Thyroid gland (tissue), 4 donors: ENCODE data around the gene DCXR. TPM values are rescaled to one million over a fixed set of nuclear protein-coding genes. Genes with fewer than 3 reads are reported as not detected.

Source experiments
- DNase-seq, 2 donors: peaks; one replicate each; pipeline ENCODE4 v3.0.0-alpha.2; 2019
- H3K27ac ChIP-seq, 3 donors: fragments of 200-600 bp; sonication (generic); 1 replicate in 2 of 3; 2 replicates in 1 of 3; pipeline ENCODE4 v1.5.1; 2016 to 2019; ENCODE audit warnings: mild to moderate bottlenecking in 1 of 3, moderate library complexity in 1 of 3
- H3K27me3 ChIP-seq: fragments of 200-600 bp; sonication (generic); one replicate; pipeline ENCODE4 v1.5.1; 2019
- H3K36me3 ChIP-seq, 2 donors: fragments of 200-600 bp; sonication (generic); one replicate each; pipeline ENCODE4 v1.5.1; 2016 to 2019
- H3K4me1 ChIP-seq, 2 donors: fragments of 200-600 bp; sonication (generic); one replicate each; pipeline ENCODE4 v1.5.1; 2017 to 2019
- H3K4me3 ChIP-seq, 3 donors: fragments of 200-600 bp; sonication (generic); replicated peaks in 1 of 3; 1 replicate in 2 of 3; 2 replicates in 1 of 3; pipeline ENCODE4 v1.5.1; 2016; ENCODE audit warnings: mild to moderate bottlenecking in 1 of 3
- H3K9me3 ChIP-seq: fragments of 200-600 bp; sonication (generic); one replicate; pipeline ENCODE4 v1.5.1; 2017
- CTCF ChIP-seq, 6 experiments: fragments of 200-600 bp in 3 of 6; fragments of 450-650 bp in 3 of 6; sonication (generic) in 3 of 6; IDR thresholded peaks; one replicate each; pipeline ENCODE4 v1.5.1; 2016 to 2019; ENCODE audit warnings: antibody characterized with exemption in 6 of 6, mild to moderate bottlenecking in 2 of 6, inconsistent platforms in 1 of 6, moderate library complexity in 1 of 6
- POLR2A ChIP-seq, 2 donors: fragments of 450-650 bp; IDR thresholded peaks; one replicate each; pipeline ENCODE4 v1.6.1; 2017; ENCODE audit warnings: antibody characterized with exemption in 2 of 2, mild to moderate bottlenecking in 2 of 2, moderate library complexity in 1 of 2
- WGBS, 2 donors: methylation state at CpG; one replicate each; pipeline ENCODE4 v1.1.5; 2017; 5-methylcytosine and 5-hydroxymethylcytosine counted together
- intact Hi-C: fragments of 100-400 bp; cut with DNase I; formaldehyde crosslinking; loops from one replicate; pipeline ENCODE4 v1.15.1; 2023
- total RNA-seq, 4 donors: library from RNA; depleted of rRNA; stranded (reverse); fragments of >200 nt; gene quantifications; one replicate each; pipeline ENCODE4 v1.2.3, GENCODE V29; 2016

DCXR gene
- total RNA-seq, 4 donors from 2014 or later: 88.6 to 161 (median 114) TPM

- DNase-seq: no peak
- Histone ChIP-seq H3K9me3 (no peaks in the 10 kb centered on the region), H3K36me3 (no peaks in the 10 kb centered on the region), H3K27ac (peak overlapping the region; percentile 85 to 97 (median 93)), H3K27me3 (no peaks in the 10 kb centered on the region), H3K4me1 (peaks cover 13 to 20% of the 10 kb centered on the region in 2 donors), H3K4me3 (peak overlapping the region in 2 of 3 donors; percentile 66 to 69)
- TF ChIP-seq CTCF (IDR thresholded peaks at IDR 0.05) (no peak), POLR2A (IDR thresholded peaks at IDR 0.05) (no peak)
- intact Hi-C loops: no loop called here
- 20 to 43% methylated on average over 5 to 23 of the region's 23 CpGs for WGBS, 2 donors
Measured at GRCh38 chr17:82036634-82037091, 834 bp downstream of the DCXR start.

GRCh38 chr17:82035956-82036633 is 1.4 kb downstream of the DCXR start:
- 89 to 94% methylated on average over 9 to 14 of the region's 20 CpGs for WGBS, 2 donors
- intact Hi-C loops: no loop called here
- H3K27me3 ChIP-seq: no peaks in the 10 kb centered on the region
- H3K27ac ChIP-seq: no peak overlapping the region
- TF ChIP-seq POLR2A (IDR thresholded peaks at IDR 0.05): no peak
- no peak for TF ChIP-seq CTCF (IDR thresholded peaks at IDR 0.05)
- peaks cover 14 to 22% of the 10 kb centered on the region in 2 donors for H3K4me1 ChIP-seq
- H3K36me3 ChIP-seq: no peaks in the 10 kb centered on the region
- peak overlapping the region in 1 of 3 donors; percentile 69 for H3K4me3 ChIP-seq
- H3K9me3 ChIP-seq: no peaks in the 10 kb centered on the region
- DNase-seq: no peak

GRCh38 chr17:82035488-82035887 is 2.0 kb downstream of the DCXR start:
- intact Hi-C loops: no loop called here
- 83 to 93% methylated on average over 8 of the region's 8 CpGs for WGBS, 2 donors
- TF ChIP-seq POLR2A (IDR thresholded peaks at IDR 0.05): no peak
- no peak for TF ChIP-seq CTCF (IDR thresholded peaks at IDR 0.05)
- no peaks in the 10 kb centered on the region for H3K36me3 ChIP-seq
- H3K4me3 ChIP-seq: no peak overlapping the region
- no peak for DNase-seq
- H3K9me3 ChIP-seq: no peaks in the 10 kb centered on the region
- H3K27me3 ChIP-seq: no peaks in the 10 kb centered on the region
- H3K4me1 ChIP-seq: peaks cover 20 to 28% of the 10 kb centered on the region in 2 donors
- H3K27ac ChIP-seq: no peak overlapping the region

GRCh38 chr17:82034371-82035011 is 3.0 kb downstream of the DCXR start:
- no peaks in the 10 kb centered on the region for H3K27me3 ChIP-seq
- DNase-seq: no peak
- no peaks in the 10 kb centered on the region for H3K9me3 ChIP-seq
- no peak overlapping the region for H3K27ac ChIP-seq
- TF ChIP-seq CTCF (IDR thresholded peaks at IDR 0.05) (no peak), POLR2A (IDR thresholded peaks at IDR 0.05) (no peak)
- 89 to 91% methylated on average over 23 of the region's 23 CpGs for WGBS, 2 donors
- intact Hi-C loops: no loop called here
- H3K4me3 ChIP-seq: no peak overlapping the region
- no peaks in the 10 kb centered on the region for H3K36me3 ChIP-seq
- peaks cover 30 to 38% of the 10 kb centered on the region in 2 donors for H3K4me1 ChIP-seq
